ENCODE data around the gene RAET1L. TPM values are rescaled to one million over a fixed set of nuclear protein-coding genes. Genes with fewer than 3 reads are reported as not detected.
"Not testable (repeated sequence)": the region's sequence is repeated elsewhere in the genome, so short reads cannot be mapped to it uniquely, and the experiment has no call there.

Gene RAET1L
- total RNA-seq, 1 donor from 2014 or later = not detected

DNA sequence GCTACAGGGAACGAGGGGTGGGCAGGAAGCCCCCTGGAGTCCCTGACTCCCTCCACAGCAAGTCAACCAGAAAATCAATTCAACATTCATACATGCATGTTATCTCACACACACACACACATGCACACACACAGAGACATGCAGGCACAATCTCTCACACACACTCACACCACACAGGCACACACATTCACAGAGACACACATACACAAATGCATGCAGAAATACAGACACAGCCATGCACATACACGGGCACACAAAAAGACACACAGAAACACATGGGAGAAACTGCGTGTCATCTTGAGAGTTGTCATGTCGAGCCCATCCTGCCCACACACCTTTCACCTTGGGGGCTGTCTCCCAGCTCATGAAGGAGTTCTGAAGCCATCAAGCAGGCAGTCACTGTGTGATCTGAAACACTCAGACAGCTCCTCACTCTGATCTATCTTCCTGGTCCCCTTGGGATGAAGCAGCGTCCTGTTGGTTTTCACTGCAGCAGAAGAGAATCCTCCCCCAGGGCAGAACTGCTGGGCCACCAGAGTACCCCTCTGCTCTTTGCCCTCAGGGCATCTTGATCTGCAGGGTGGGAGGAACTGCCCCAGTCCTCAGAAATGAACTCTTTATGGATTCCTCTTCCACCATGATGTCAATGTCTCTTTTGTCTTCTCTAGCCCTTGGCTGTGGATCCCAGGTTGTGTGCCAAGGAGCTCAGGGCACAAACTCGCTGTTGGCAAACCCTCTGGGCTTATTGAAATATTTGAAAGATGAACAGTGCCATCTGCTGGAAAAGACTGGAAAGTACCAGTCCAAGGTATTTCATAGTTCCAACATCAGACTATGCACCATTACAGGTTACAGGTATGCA lies 8.8 kb downstream of the RAET1L start:
- DNase-seq (ENCODE audit: low read depth in 2 of 2) = peak; percentile 65 to 75

GRCh38 chr6:150015281-150016001 lies 9.9 kb downstream of the RAET1L start:
- not testable (repeated sequence) for DNase-seq (ENCODE audit: low read depth in 2 of 2)

GRCh38 chr6:150014623-150015280 lies 10.6 kb downstream of the RAET1L start:
- DNase-seq (ENCODE audit: low read depth in 2 of 2) = not testable (repeated sequence)

- DNase-seq (ENCODE audit: low read depth in 2 of 2) = not testable (repeated sequence)
Observed at GRCh38 chr6:150013785-150014622, 11.3 kb downstream of the RAET1L start.

GRCh38 chr6:150012846-150013784 lies 12.2 kb downstream of the RAET1L start:
- not testable (repeated sequence) for DNase-seq (ENCODE audit: low read depth in 2 of 2)

GRCh38 chr6:150008588-150008987 lies 16.7 kb downstream of the RAET1L start:
- DNase-seq (ENCODE audit: low read depth in 2 of 2) = no peak

DNA sequence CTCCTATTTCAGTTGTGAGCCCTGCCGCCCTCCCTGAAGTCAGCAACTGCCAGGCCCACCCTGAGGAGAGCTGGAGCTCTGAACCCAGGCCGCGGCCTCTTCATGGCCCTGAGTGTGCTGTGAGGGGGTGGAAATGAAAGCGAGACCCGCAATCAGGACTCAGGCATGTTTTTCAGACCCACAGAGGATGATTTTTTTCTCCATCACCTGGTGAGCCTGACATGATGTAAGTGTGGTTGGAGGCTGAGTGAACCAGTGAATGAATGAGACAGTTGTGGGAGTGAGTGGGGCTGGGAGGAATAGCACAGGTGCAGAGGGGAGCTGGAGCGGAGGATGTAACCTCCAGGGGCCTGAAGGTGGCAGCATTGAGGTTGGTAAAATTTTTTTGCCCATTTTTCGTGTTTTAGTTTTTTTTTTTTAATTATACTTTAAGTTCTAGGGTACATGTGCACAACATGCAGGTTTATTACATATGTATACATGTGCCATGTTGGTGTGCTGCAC lies 18.3 kb downstream of the RAET1L start:
- DNase-seq (ENCODE audit: low read depth in 2 of 2) = peak; percentile 36 to 48

DNA sequence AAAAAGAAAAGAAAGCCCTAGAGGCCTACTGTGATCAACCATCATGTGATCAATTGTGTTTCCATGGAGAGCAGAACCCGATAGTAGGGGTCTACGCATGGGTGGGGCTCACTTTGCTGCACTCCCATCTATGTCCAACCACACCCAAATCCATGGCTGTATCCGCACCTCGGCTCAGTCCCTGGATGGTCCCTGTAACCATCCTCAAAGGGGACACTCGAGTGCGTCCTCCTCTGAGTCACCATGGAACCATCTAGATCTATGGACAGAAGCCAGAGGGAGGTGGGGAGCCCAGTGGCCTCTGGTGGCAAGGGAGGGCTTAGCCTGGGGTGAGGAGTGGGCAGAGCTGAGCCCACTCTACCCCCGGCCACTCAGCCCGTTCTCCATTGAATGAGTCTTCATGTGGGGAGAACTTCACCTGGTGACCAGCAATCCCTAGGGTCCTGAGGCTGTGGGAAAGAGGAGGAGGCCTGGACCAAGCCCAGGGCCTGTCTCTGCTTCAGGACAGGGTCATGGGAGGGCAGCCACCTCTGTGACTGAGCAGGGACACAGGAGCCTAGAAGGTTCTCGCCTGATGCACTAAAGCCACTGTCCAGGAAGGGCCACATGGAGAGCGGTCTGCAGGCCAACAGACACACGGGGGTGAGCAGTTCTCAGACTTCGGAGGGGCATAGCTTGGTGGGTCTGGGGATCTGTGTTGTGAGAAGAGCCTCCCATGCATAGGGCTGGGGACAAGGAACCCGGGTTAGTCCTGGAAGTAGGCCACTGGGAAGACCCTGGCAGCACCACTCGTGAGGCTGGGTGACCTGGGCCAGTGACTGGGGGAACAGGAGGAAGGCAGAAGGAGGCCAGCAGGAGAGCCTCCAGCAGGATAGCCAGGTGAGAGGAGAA lies 19.3 kb downstream of the RAET1L start:
- DNase-seq (ENCODE audit: low read depth in 2 of 2) = no peak

GRCh38 chr6:150004783-150005717 lies 20.3 kb downstream of the RAET1L start:
- DNase-seq (ENCODE audit: low read depth in 2 of 2) = peak; percentile 88

GRCh38 chr6:150004101-150004782 lies 21.1 kb downstream of the RAET1L start:
- DNase-seq (ENCODE audit: low read depth in 2 of 2) = no peak

DNA sequence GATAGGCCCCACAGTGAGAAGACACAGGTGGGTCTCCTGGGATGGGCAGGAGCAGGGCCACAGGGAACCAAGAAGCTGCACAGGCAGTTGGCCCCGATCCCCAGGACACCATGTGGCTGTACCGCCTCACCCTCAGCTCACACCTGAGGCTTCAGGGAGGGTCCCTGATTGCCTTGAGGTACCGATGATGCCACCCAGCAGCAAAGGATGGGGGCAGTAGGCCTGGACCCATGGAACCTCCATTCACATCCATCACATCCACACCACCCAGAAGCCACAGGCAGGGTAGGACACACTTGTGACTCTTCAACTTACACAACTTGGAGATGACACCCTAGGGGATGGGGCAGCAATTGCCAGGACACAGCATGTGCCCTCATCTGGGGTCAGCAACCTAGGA lies 21.7 kb downstream of the RAET1L start:
- DNase-seq (ENCODE audit: low read depth in 2 of 2) = not testable (repeated sequence)

GRCh38 chr6:150002710-150003109 lies 22.6 kb downstream of the RAET1L start:
- DNase-seq (ENCODE audit: low read depth in 2 of 2) = no peak

- no peak for DNase-seq (ENCODE audit: low read depth in 2 of 2)
Observed at GRCh38 chr6:150001295-150002008, 23.9 kb downstream of the RAET1L start.

- DNase-seq (ENCODE audit: low read depth in 2 of 2) = no peak
Observed at GRCh38 chr6:149999636-150000035, 25.7 kb downstream of the RAET1L start.

GRCh38 chr6:149995971-149996370 lies 29.4 kb downstream of the RAET1L start:
- DNase-seq (ENCODE audit: low read depth in 2 of 2) = no peak

GRCh38 chr6:149995235-149995750 lies 30.0 kb downstream of the RAET1L start:
- DNase-seq (ENCODE audit: low read depth in 2 of 2) = no peak

All from lung microvascular endothelial cell (primary cell).